SK-N-SH (cell line): ENCODE measurements around the gene FAM221B. TPM values are rescaled to one million over a fixed set of nuclear protein-coding genes. Genes with fewer than 3 reads are reported as not detected.

ENCODE experiments used
- CTCF ChIA-PET: fragments of 300-600, 350-600 bp; formaldehyde crosslinking; extraction: SDS; loops from one replicate; lab custom pipeline; 2021; lab: Yijun Ruan, JAX
- POLR2A ChIA-PET: fragments of 350-600 bp; sonication (Branson Sonifier 250); formaldehyde crosslinking; extraction: SDS; loops from one replicate; lab custom pipeline; 2020; ENCODE audit warnings: antibody characterized with exemption, inconsistent platforms; lab: Yijun Ruan, JAX
- DNase-seq: peaks from one replicate; pipeline ENCODE4 v3.0.0; 2012
- H2AFZ ChIP-seq: fragments of 200-600 bp; sonication (generic); 2 replicates; pipeline ENCODE4 v1.8.1; 2016; ENCODE audit warnings: antibody characterized with exemption, mild to moderate bottlenecking, low read depth
- H3F3A ChIP-seq: fragments of 200-600 bp; sonication (generic); replicated peaks from 2 replicates; pipeline ENCODE3; 2016; ENCODE audit warnings: antibody characterized with exemption, mild to moderate bottlenecking; ENCODE audit not compliant: insufficient read depth
- H3K27ac ChIP-seq, 2 experiments: fragments of 200-500 bp in 1 of 2; fragments of 200-600 bp in 1 of 2; sonication (Bioruptor generic) in 1 of 2; sonication (generic), shearing (Covaris generic) in 1 of 2; 2 replicates each; pipeline versions ENCODE4 v1.5.1 to v1.6.1; 2014 to 2016; ENCODE audit warnings: low read depth in 2 of 2, inconsistent platforms in 1 of 2, low read length in 1 of 2, mild to moderate bottlenecking in 1 of 2, mixed read lengths in 1 of 2
- H3K27me3 ChIP-seq: fragments of 200-600 bp; sonication (generic), shearing (Covaris generic); 2 replicates; pipeline ENCODE4 v1.6.1; 2016; ENCODE audit warnings: mixed run types; ENCODE audit not compliant: insufficient read depth
- H3K36me3 ChIP-seq, 2 experiments: fragments of 200-500 bp in 1 of 2; fragments of 200-600 bp in 1 of 2; sonication (Bioruptor generic) in 1 of 2; sonication (generic) in 1 of 2; replicated peaks in 1 of 2; 2 replicates each; pipeline versions ENCODE3 to v1.5.1; 2014 to 2016; ENCODE audit warnings: low read length in 1 of 2, mild to moderate bottlenecking in 1 of 2; ENCODE audit not compliant: insufficient read depth in 2 of 2, control insufficient read depth in 1 of 2
- H3K4me1 ChIP-seq, 2 experiments: fragments of 200-500 bp in 1 of 2; fragments of 200-600 bp in 1 of 2; sonication (Bioruptor generic) in 1 of 2; sonication (generic), shearing (Covaris generic) in 1 of 2; 2 replicates each; pipeline versions ENCODE4 v1.5.1 to v1.6.1; 2014 to 2016; ENCODE audit warnings: low read depth in 1 of 2, low read length in 1 of 2, mixed run types in 1 of 2; ENCODE audit not compliant: insufficient read depth in 2 of 2, control insufficient read depth in 1 of 2
- H3K4me2 ChIP-seq: fragments of 200-600 bp; sonication (generic), shearing (Covaris generic); 2 replicates; pipeline ENCODE4 v1.6.1; 2017; ENCODE audit warnings: mixed run types
- H3K4me3 ChIP-seq, 2 experiments: fragments of 200-500 bp in 1 of 2; fragments of 200-600 bp in 1 of 2; sonication (Bioruptor generic) in 1 of 2; sonication (generic), shearing (Covaris generic) in 1 of 2; 2 replicates each; pipeline versions ENCODE4 v1.5.1 to v1.8.1; 2014 to 2016; ENCODE audit warnings: low read depth in 2 of 2, inconsistent platforms in 1 of 2, low read length in 1 of 2, mild to moderate bottlenecking in 1 of 2, mixed read lengths in 1 of 2, moderate library complexity in 1 of 2
- H3K79me2 ChIP-seq: fragments of 200-600 bp; sonication (generic); 2 replicates; pipeline ENCODE4 v1.8.1; 2017; ENCODE audit warnings: mild to moderate bottlenecking; ENCODE audit not compliant: insufficient read depth
- H3K9ac ChIP-seq: fragments of 200-600 bp; sonication (generic); 2 replicates; pipeline ENCODE4 v1.6.1; 2017; ENCODE audit warnings: mixed run types
- H3K9me2 ChIP-seq: fragments of 200-600 bp; sonication (generic); 2 replicates; pipeline ENCODE4 v1.6.1; 2017; ENCODE audit warnings: mixed run types
- H3K9me3 ChIP-seq: fragments of 200-600 bp; sonication (generic); 2 replicates; pipeline ENCODE4 v1.6.1; 2017; ENCODE audit warnings: mixed run types, mild to moderate bottlenecking, moderate library complexity
- H4K20me1 ChIP-seq: fragments of 200-600 bp; sonication (generic); 2 replicates; pipeline ENCODE4 v1.6.1; 2017; ENCODE audit warnings: mild to moderate bottlenecking, mixed run types; ENCODE audit not compliant: insufficient read depth
- EZH2phosphoT487 ChIP-seq: fragments of 200-600 bp; sonication (generic); IDR thresholded peaks from 2 replicates; pipeline ENCODE4 v1.6.1; 2017; ENCODE audit warnings: low read depth, mixed run types, mild to moderate bottlenecking, antibody characterized with exemption, moderate library complexity, borderline replicate concordance
- FOSL2 ChIP-seq: IDR thresholded peaks from 2 replicates; pipeline ENCODE4 v1.4.0; 2012; ENCODE audit warnings: low read depth, mild to moderate bottlenecking, moderate library complexity, borderline replicate concordance
- GABPA ChIP-seq: IDR thresholded peaks from 2 replicates; pipeline ENCODE4 v1.4.0; 2012; ENCODE audit warnings: low read depth, mild to moderate bottlenecking
- GATA2 ChIP-seq: sonication (generic); formaldehyde crosslinking; IDR thresholded peaks from 2 replicates; pipeline ENCODE4 v1.5.0; 2020; ENCODE audit warnings: mild to moderate bottlenecking, missing genetic modification reagents
- IRF3 ChIP-seq: fragments of 150-350 bp; IDR thresholded peaks from 2 replicates; pipeline ENCODE4 v1.6.1; 2016; ENCODE audit warnings: mild to moderate bottlenecking, low read depth, low read length
- MEF2A ChIP-seq: IDR thresholded peaks from 2 replicates; pipeline ENCODE4 v1.4.0; 2012; ENCODE audit warnings: low read depth, borderline replicate concordance
- MXI1 ChIP-seq: IDR thresholded peaks from 2 replicates; pipeline ENCODE4 v1.6.1; 2012; ENCODE audit warnings: mild to moderate bottlenecking, low read depth, low read length, improper control_type of control experiment
- NRF1 ChIP-seq: IDR thresholded peaks from 2 replicates; pipeline ENCODE4 v1.6.1; 2012; ENCODE audit warnings: low read depth, mild to moderate bottlenecking, low read length
- RAD21 ChIP-seq: IDR thresholded peaks from 2 replicates; pipeline ENCODE4 v1.6.1; 2012; ENCODE audit warnings: mild to moderate bottlenecking, low read length
- RCOR1 ChIP-seq: fragments of 150-350 bp; IDR thresholded peaks from 2 replicates; pipeline ENCODE4 v1.6.1; 2017; ENCODE audit warnings: antibody characterized with exemption, low read length
- RFX5 ChIP-seq: IDR thresholded peaks from 2 replicates; pipeline ENCODE4 v1.6.1; 2012; ENCODE audit warnings: mild to moderate bottlenecking, improper control_type of control experiment, low read length
- SIN3A ChIP-seq: IDR thresholded peaks from 2 replicates; pipeline ENCODE4 v1.6.1; 2012; ENCODE audit warnings: low read depth, mild to moderate bottlenecking, low read length, moderate library complexity, borderline replicate concordance
- SMC3 ChIP-seq: IDR thresholded peaks from 2 replicates; pipeline ENCODE4 v1.6.1; 2012; ENCODE audit warnings: low read depth, low read length, improper control_type of control experiment
- TAF1 ChIP-seq: IDR thresholded peaks from 2 replicates; pipeline ENCODE4 v1.6.1; 2012; ENCODE audit warnings: low read depth, mild to moderate bottlenecking, low read length, moderate library complexity, borderline replicate concordance
- TEAD4 ChIP-seq: IDR thresholded peaks from 2 replicates; pipeline ENCODE4 v1.4.0; 2012; ENCODE audit warnings: mild to moderate bottlenecking, borderline replicate concordance; ENCODE audit not compliant: insufficient read depth
- WGBS: methylation state at CpG from one replicate; pipeline ENCODE4 v1.1.6; 2017; ENCODE audit warnings: low lambda C conversion rate; 5-methylcytosine and 5-hydroxymethylcytosine counted together
- polyA plus RNA-seq, 3 experiments: library from polyadenylated mRNA; depleted of rRNA; stranded (reverse); fragments of >200 nt; gene quantifications; 2 replicates each; pipeline ENCODE4 v1.2.3, GENCODE V29; 2012
- TF ChIP-seq, protein P1 (sequence below): fragments of 200-600 bp; sonication (generic); IDR thresholded peaks from 2 replicates; pipeline ENCODE4 v1.6.1; 2017; ENCODE audit warnings: antibody characterized with exemption, mild to moderate bottlenecking, moderate library complexity
- TF ChIP-seq, protein P2 (sequence below): fragments of 150-350 bp; IDR thresholded peaks from 2 replicates; pipeline ENCODE4 v1.6.1; 2017; ENCODE audit warnings: antibody characterized with exemption, low read length, low read depth, borderline replicate concordance
- TF ChIP-seq, protein P3 (sequence below): IDR thresholded peaks from 2 replicates; pipeline ENCODE4 v1.6.1; 2012; ENCODE audit warnings: mild to moderate bottlenecking, low read depth, low read length, moderate library complexity

Gene FAM221B
- polyA plus RNA-seq, 1 of the 3 experiments (the other 2 are of a cell fraction): not detected

DNA sequence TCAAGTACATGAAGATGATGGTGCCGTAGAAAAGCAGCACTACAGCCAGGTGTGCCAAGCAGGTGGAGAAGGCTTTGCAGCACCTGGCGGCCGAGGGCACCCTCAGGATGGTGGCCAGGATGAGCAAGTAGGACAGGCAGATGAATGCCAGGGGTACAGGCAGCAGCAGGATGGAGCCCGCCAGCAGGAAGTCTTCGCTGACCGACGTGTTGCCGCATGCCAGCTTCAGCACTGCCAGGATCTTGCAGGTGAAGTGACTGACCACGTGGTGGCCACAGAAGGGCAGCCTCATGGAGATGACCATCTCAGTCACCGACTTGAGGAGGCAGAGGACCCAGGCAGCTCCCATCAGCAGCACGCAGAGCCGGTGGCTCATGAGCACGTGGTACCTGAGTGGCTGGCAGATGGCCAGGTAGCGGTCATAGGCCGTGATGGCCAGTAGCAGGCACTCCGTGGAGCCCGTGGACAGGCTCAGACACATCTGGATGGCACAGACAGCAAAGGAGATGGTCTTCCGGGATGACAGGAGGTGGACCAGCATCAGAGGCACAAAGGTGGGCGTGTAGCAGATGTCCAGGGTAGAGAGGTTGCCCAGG, 41.2 kb upstream of the FAM221B start:
- Histone ChIP-seq H2AFZ (no peak overlapping the region), H3K79me2 (no peaks in the 10 kb centered on the region), H3K36me3 (no peaks in the 10 kb centered on the region), H3K9me3 (no peaks in the 10 kb centered on the region), H3K27ac (no peak overlapping the region), H3K9ac (no peak overlapping the region), H4K20me1 (no peaks in the 10 kb centered on the region), H3K4me3 (no peak overlapping the region), H3K4me2 (no peak overlapping the region), H3K27me3 (no peaks in the 10 kb centered on the region), H3K9me2 (no peaks in the 10 kb centered on the region), H3K4me1 (no peaks in the 10 kb centered on the region; a peak in 1 of 4 replicates)
- DNase-seq: no peak
- ChIA-PET CTCF (interaction anchor here (1.2 kb wide), 2 partner anchors 9 to 43 kb away, joined by 3 to 5 read pairs; no protein-coding TSS in a partner anchor), POLR2A (no interaction called here)
- 67% methylated on average over 10 of the region's 19 CpGs for WGBS
- TF ChIP-seq TAF1 (no peak), SMC3 (no peak), FOSL2 (no peak), RCOR1 (no peak), IRF3 (no peak), MEF2A (no peak), GABPA (no peak), NRF1 (no peak), SIN3A (no peak), RFX5 (no peak), EZH2phosphoT487 (no peak), RAD21 (no peak), TEAD4 (no peak), MXI1 (no peak), GATA2 (CRISPR knock-in tag) (no peak)
- TF ChIP-seq, protein P1, sequence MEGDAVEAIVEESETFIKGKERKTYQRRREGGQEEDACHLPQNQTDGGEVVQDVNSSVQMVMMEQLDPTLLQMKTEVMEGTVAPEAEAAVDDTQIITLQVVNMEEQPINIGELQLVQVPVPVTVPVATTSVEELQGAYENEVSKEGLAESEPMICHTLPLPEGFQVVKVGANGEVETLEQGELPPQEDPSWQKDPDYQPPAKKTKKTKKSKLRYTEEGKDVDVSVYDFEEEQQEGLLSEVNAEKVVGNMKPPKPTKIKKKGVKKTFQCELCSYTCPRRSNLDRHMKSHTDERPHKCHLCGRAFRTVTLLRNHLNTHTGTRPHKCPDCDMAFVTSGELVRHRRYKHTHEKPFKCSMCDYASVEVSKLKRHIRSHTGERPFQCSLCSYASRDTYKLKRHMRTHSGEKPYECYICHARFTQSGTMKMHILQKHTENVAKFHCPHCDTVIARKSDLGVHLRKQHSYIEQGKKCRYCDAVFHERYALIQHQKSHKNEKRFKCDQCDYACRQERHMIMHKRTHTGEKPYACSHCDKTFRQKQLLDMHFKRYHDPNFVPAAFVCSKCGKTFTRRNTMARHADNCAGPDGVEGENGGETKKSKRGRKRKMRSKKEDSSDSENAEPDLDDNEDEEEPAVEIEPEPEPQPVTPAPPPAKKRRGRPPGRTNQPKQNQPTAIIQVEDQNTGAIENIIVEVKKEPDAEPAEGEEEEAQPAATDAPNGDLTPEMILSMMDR: no peak
- TF ChIP-seq, protein P2, sequence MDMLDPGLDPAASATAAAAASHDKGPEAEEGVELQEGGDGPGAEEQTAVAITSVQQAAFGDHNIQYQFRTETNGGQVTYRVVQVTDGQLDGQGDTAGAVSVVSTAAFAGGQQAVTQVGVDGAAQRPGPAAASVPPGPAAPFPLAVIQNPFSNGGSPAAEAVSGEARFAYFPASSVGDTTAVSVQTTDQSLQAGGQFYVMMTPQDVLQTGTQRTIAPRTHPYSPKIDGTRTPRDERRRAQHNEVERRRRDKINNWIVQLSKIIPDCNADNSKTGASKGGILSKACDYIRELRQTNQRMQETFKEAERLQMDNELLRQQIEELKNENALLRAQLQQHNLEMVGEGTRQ: no peak
- TF ChIP-seq, protein P3, sequence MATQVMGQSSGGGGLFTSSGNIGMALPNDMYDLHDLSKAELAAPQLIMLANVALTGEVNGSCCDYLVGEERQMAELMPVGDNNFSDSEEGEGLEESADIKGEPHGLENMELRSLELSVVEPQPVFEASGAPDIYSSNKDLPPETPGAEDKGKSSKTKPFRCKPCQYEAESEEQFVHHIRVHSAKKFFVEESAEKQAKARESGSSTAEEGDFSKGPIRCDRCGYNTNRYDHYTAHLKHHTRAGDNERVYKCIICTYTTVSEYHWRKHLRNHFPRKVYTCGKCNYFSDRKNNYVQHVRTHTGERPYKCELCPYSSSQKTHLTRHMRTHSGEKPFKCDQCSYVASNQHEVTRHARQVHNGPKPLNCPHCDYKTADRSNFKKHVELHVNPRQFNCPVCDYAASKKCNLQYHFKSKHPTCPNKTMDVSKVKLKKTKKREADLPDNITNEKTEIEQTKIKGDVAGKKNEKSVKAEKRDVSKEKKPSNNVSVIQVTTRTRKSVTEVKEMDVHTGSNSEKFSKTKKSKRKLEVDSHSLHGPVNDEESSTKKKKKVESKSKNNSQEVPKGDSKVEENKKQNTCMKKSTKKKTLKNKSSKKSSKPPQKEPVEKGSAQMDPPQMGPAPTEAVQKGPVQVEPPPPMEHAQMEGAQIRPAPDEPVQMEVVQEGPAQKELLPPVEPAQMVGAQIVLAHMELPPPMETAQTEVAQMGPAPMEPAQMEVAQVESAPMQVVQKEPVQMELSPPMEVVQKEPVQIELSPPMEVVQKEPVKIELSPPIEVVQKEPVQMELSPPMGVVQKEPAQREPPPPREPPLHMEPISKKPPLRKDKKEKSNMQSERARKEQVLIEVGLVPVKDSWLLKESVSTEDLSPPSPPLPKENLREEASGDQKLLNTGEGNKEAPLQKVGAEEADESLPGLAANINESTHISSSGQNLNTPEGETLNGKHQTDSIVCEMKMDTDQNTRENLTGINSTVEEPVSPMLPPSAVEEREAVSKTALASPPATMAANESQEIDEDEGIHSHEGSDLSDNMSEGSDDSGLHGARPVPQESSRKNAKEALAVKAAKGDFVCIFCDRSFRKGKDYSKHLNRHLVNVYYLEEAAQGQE: no peak
- TF ChIP-seq, all 33 proteins: peak for 0
- no peaks in the 10 kb centered on the region for H3F3A ChIP-seq
